ENCODE results near the gene CXorf65. TPM values are rescaled to one million over a fixed set of nuclear protein-coding genes. Genes with fewer than 3 reads are reported as not detected.

CXorf65 gene
- total RNA-seq, 1 experiment from 2014 or later = not detected

- intact Hi-C loops (cut with micrococcal nuclease; ENCODE audit: unreplicated experiment) = no loop called here
- no peaks in the 10 kb centered on the region for H3K27me3 ChIP-seq (replicated peaks; ENCODE audit: insufficient read depth, low read depth, low read length, poor library complexity)
- no peak overlapping the region for H3K4me3 ChIP-seq (ENCODE audit: low read depth, low read length, poor library complexity, severe bottlenecking)
- peaks cover 5% of the 10 kb centered on the region for H3K4me1 ChIP-seq (ENCODE audit: insufficient read depth, low read length, poor library complexity, severe bottlenecking)
- BruUV-seq (replicated peaks) = no TSS peak
- H3K9me3 ChIP-seq (ENCODE audit: low read depth, low read length, poor library complexity, severe bottlenecking) = no peaks in the 10 kb centered on the region
- ChIA-PET POLR2A (ENCODE audit: low non-redundant PET) (no interaction called here), CTCF (no interaction called here)
- H3K36me3 ChIP-seq (ENCODE audit: insufficient read depth, low read length, poor library complexity, severe bottlenecking) = no peaks in the 10 kb centered on the region
- no peak for TF ChIP-seq CTCF (conservative IDR thresholded peaks at IDR 0.05; ENCODE audit: low read depth, low read length)
- TF ChIP-seq EZH2 (IDR thresholded peaks at IDR 0.05; ENCODE audit: borderline replicate concordance, low read depth, low read length, poor library complexity, severe bottlenecking) = no peak
- no peak for DNase-seq (ENCODE audit: low spot score)
- H3K27ac ChIP-seq (ENCODE audit: low read depth, low read length, poor library complexity, severe bottlenecking) = no peak overlapping the region
Observed at GRCh38 chrX:71070531-71070930, 36.0 kb downstream of the CXorf65 start.

DNA sequence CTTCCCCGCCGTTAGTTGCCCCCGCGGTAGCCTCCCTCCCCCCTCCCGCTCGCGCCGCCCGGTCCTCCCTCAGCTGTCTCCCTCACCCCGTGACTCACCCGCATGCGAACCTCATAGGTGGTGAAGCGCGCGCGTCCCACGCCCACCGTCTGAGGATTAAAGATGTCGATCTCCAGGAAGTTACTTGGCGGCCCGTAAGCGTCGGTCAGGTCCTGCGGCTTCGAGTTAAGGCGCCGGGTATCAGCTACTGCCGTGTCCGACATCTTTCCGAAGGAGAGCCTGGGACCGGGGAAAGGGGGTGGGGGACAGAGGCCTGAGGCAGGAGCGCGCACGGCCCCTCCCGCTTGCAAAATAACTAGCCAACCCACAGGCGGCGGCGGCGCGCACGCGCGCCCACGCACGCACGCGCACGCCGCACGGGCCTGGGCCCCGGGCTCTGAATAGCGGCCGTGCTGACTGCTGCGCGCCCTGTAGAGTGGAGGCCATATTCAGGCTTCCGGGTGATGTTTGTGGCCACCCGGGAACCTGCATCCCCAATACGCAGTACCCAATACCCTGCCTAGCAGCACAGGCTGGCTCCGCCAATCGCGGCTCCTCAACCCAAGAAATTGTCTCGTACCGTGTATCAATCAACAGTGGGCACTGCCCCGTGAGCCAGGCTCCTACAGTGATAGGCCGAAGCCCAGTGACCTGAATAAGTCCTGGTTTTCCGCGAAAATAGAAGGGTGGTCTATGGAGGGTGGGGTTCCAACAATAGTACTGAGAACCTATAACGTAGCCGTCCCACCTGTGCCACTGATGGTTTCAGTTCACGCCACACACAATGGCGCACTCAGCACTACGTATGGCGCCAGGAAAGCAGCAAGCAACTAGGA lies 38.3 kb downstream of the CXorf65 start, which contains the start of gene SNX12:
Gene SNX12, minus strand, starts transcription at position 291 of the 875 bp plus-strand sequence. Its CDS starts 28 bp downstream, at position 263.
- TF ChIP-seq CTCF (conservative IDR thresholded peaks at IDR 0.05; ENCODE audit: low read depth, low read length) (no peak), EZH2 (IDR thresholded peaks at IDR 0.05; ENCODE audit: borderline replicate concordance, low read depth, low read length, poor library complexity, severe bottlenecking) (no peak)
- no peaks in the 10 kb centered on the region for H3K36me3 ChIP-seq (ENCODE audit: insufficient read depth, low read length, poor library complexity, severe bottlenecking)
- peak within 1 kb of the TSS; percentile 34 for H3K27ac ChIP-seq (ENCODE audit: low read depth, low read length, poor library complexity, severe bottlenecking)
- DNase-seq (ENCODE audit: low spot score) = peak; percentile 94
- H3K27me3 ChIP-seq (replicated peaks; ENCODE audit: insufficient read depth, low read depth, low read length, poor library complexity) = no peaks in the 10 kb centered on the region
- no TSS peak for BruUV-seq (replicated peaks)
- ChIA-PET POLR2A (ENCODE audit: low non-redundant PET) (no interaction called here), CTCF (no interaction called here)
- H3K4me3 ChIP-seq (ENCODE audit: low read depth, low read length, poor library complexity, severe bottlenecking) = peak within 1 kb of the TSS; percentile 78
- intact Hi-C loops (cut with micrococcal nuclease; ENCODE audit: unreplicated experiment) = no loop called here
- no peaks in the 10 kb centered on the region for H3K9me3 ChIP-seq (ENCODE audit: low read depth, low read length, poor library complexity, severe bottlenecking)
- H3K4me1 ChIP-seq (ENCODE audit: insufficient read depth, low read length, poor library complexity, severe bottlenecking) = peaks cover 5% of the 10 kb centered on the region

GRCh38 chrX:71067712-71068043 lies 38.9 kb downstream of the CXorf65 start:
- CTCF ChIA-PET = no interaction called here
- no peaks in the 10 kb centered on the region for H3K9me3 ChIP-seq (ENCODE audit: low read depth, low read length, poor library complexity, severe bottlenecking)
- intact Hi-C loops (cut with micrococcal nuclease; ENCODE audit: unreplicated experiment) = no loop called here

More at GRCh38 chrX:71067712-71068043, 38.9 kb downstream of the CXorf65 start:
- DNase-seq (ENCODE audit: low spot score) = peak; percentile 10
- no TSS peak for BruUV-seq (replicated peaks)
- TF ChIP-seq CTCF (conservative IDR thresholded peaks at IDR 0.05; ENCODE audit: low read depth, low read length) (no peak), EZH2 (IDR thresholded peaks at IDR 0.05; ENCODE audit: borderline replicate concordance, low read depth, low read length, poor library complexity, severe bottlenecking) (no peak)
- Histone ChIP-seq H3K27ac (ENCODE audit: low read depth, low read length, poor library complexity, severe bottlenecking) (peak overlapping the region; percentile 34), H3K4me1 (ENCODE audit: insufficient read depth, low read length, poor library complexity, severe bottlenecking) (peaks cover 5% of the 10 kb centered on the region), H3K27me3 (replicated peaks; ENCODE audit: insufficient read depth, low read depth, low read length, poor library complexity) (no peaks in the 10 kb centered on the region), H3K4me3 (ENCODE audit: low read depth, low read length, poor library complexity, severe bottlenecking) (peak overlapping the region; percentile 78), H3K36me3 (ENCODE audit: insufficient read depth, low read length, poor library complexity, severe bottlenecking) (no peaks in the 10 kb centered on the region)
- POLR2A ChIA-PET (ENCODE audit: low non-redundant PET) = interaction anchor here (0.6 kb wide), 1 partner anchor 88 kb away, joined by 5 read pairs; no protein-coding TSS in a partner anchor

Data from A673 (cell line).